HepG2 (cell line): Measurements from ENCODE around the gene TYMS. TPM values are rescaled to one million over a fixed set of nuclear protein-coding genes. Genes with fewer than 3 reads are reported as not detected.

Experiments
- CEBPB ChIP-seq: IDR thresholded peaks from 2 replicates; pipeline ENCODE4 v1.6.1; 2011; ENCODE audit warnings: low read depth, low read length, improper control_type of control experiment, borderline replicate concordance
- CREB1 ChIP-seq, 2 experiments: fragments of 450-650 bp in 1 of 2; IDR thresholded peaks; 2 replicates each; pipeline ENCODE4 v1.6.1; 2016 to 2017; ENCODE audit warnings: control low read depth in 1 of 2, mild to moderate bottlenecking in 1 of 2, missing compliant biosample characterization in 1 of 2, missing genetic modification characterization in 1 of 2
- HNRNPUL1 ChIP-seq: fragments of 200-400 bp; formaldehyde crosslinking; IDR thresholded peaks from 2 replicates; pipeline ENCODE4 v1.6.1; 2017; ENCODE audit warnings: low read depth, mild to moderate bottlenecking, low read length, moderate library complexity
- ISL2 ChIP-seq: sonication (generic); formaldehyde crosslinking; IDR thresholded peaks from 2 replicates; pipeline ENCODE4 v1.5.0; 2020; ENCODE audit warnings: missing genetic modification reagents
- KDM2A ChIP-seq: sonication (generic); formaldehyde crosslinking; IDR thresholded peaks from 2 replicates; pipeline ENCODE4 v1.4.0; 2020; ENCODE audit warnings: low read depth, missing genetic modification reagents, borderline replicate concordance
- MAX ChIP-seq: IDR thresholded peaks from 2 replicates; pipeline ENCODE4 v1.6.1; 2012; ENCODE audit warnings: inconsistent platforms
- MIER3 ChIP-seq: IDR thresholded peaks from 2 replicates; pipeline ENCODE4 v1.6.1; 2016; ENCODE audit warnings: missing compliant biosample characterization, borderline replicate concordance
- MYC ChIP-seq: sonication (generic); formaldehyde crosslinking; IDR thresholded peaks from 2 replicates; pipeline ENCODE4 v1.9.0; 2021; ENCODE audit warnings: missing genetic modification reagents, borderline replicate concordance
- PRDM10 ChIP-seq: sonication (generic); formaldehyde crosslinking; IDR thresholded peaks from 2 replicates; pipeline ENCODE4 v1.4.0; 2020; ENCODE audit warnings: low read depth, missing genetic modification reagents
- PRDM4 ChIP-seq: sonication (generic); formaldehyde crosslinking; IDR thresholded peaks from 2 replicates; pipeline ENCODE4 v1.9.0; 2021; ENCODE audit warnings: missing genetic modification reagents, borderline replicate concordance
- RAD51 ChIP-seq: fragments of 450-650 bp; IDR thresholded peaks from 2 replicates; pipeline ENCODE4 v1.6.1; 2016; ENCODE audit warnings: borderline replicate concordance
- RBM39 ChIP-seq: fragments of 200-400 bp; formaldehyde crosslinking; IDR thresholded peaks from one replicate; pipeline ENCODE4 v1.6.1; 2018; ENCODE audit warnings: antibody characterized with exemption, mild to moderate bottlenecking, low read depth, low read length; ENCODE audit not compliant: poor library complexity, severe bottlenecking
- REXO4 ChIP-seq: sonication (generic); formaldehyde crosslinking; IDR thresholded peaks from 2 replicates; pipeline ENCODE4 v1.8.0; 2022; ENCODE audit warnings: missing genetic modification reagents, mild to moderate bottlenecking, borderline replicate concordance
- ZNF251 ChIP-seq: sonication (generic); formaldehyde crosslinking; IDR thresholded peaks from 2 replicates; pipeline ENCODE4 v1.9.0; 2021; ENCODE audit warnings: mild to moderate bottlenecking, missing genetic modification reagents
- ZNF276 ChIP-seq: sonication (generic); formaldehyde crosslinking; IDR thresholded peaks from 2 replicates; pipeline ENCODE4 v1.4.0; 2020; ENCODE audit warnings: mild to moderate bottlenecking, low read depth, missing genetic modification reagents
- ZNF282 ChIP-seq: fragments of 450-650 bp; IDR thresholded peaks from 2 replicates; pipeline ENCODE4 v1.6.1; 2018; ENCODE audit not compliant: partially characterized antibody
- ZNF710 ChIP-seq: sonication (generic); formaldehyde crosslinking; IDR thresholded peaks from 2 replicates; pipeline ENCODE4 v1.5.0; 2020; ENCODE audit warnings: mild to moderate bottlenecking, missing genetic modification reagents, borderline replicate concordance
- ZNF749 ChIP-seq: sonication (generic); formaldehyde crosslinking; IDR thresholded peaks from 2 replicates; pipeline ENCODE4 v1.8.0; 2022; ENCODE audit warnings: mild to moderate bottlenecking, missing genetic modification reagents, moderate library complexity, borderline replicate concordance
- polyA plus RNA-seq, 8 experiments: library from polyadenylated mRNA; depleted of rRNA in 3 of 8; stranded (reverse) in 7 of 8; unstranded in 1 of 8; fragments of >200 nt; fragmentation: Illumina TruSeq in 4 of 8; extraction: Trizol in 4 of 8; gene quantifications; 2 replicates each; pipeline versions ENCODE4 v1.2.1 to v1.2.3, GENCODE V29; 2011 to 2016; ENCODE audit warnings: low read depth in 4 of 8, missing spikeins in 1 of 8, mixed read lengths in 1 of 8; ENCODE audit not compliant: insufficient read depth in 1 of 8
- total RNA-seq, 5 experiments: library from RNA; depleted of rRNA; stranded (reverse); fragments of >200 nt; fragmentation: Illumina TruSeq; extraction: Trizol; gene quantifications; 2 replicates each; pipeline ENCODE4 v1.2.3, GENCODE V29; 2016; ENCODE audit warnings: low read depth in 1 of 5

Gene TYMS
- total and polyA plus RNA-seq, 2 of the 13 experiments (the other 11 are each of a cell fraction or from before 2014, with no cell fraction given) = 80.1 to 106 TPM

- TF ChIP-seq PRDM10 (CRISPR knock-in tag) (0 out of 2 replicates have a peak, but pooled peaks have one; percentile 30), MYC (CRISPR knock-in tag) (no peak), ZNF749 (no peak), REXO4 (CRISPR knock-in tag) (no peak), ZNF276 (no peak), CREB1 (IDR thresholded peaks at IDR 0.05) (no peak), CREB1 (CRISPR knock-in tag; IDR thresholded peaks at IDR 0.05) (0 out of 2 replicates have a peak, but pooled peaks have one; percentile 46), ISL2 (CRISPR knock-in tag) (no peak), CEBPB (peak; percentile 28; the same call in 1 of the 2 replicates), RAD51 (no peak), ZNF251 (CRISPR knock-in tag) (no peak), MAX (peak; percentile 62), HNRNPUL1 (no peak), RBM39 (no peak), MIER3 (CRISPR knock-in tag) (no peak), KDM2A (CRISPR knock-in tag) (no peak), PRDM4 (CRISPR knock-in tag) (no peak), ZNF710 (no peak), ZNF282 (no peak)
These were observed 45.9 kb downstream of the TYMS start (continued) for GRCh38 chr18:703213-703967.
